H9 (cell line): ENCODE data around the gene PDX1. TPM values are rescaled to one million over a fixed set of nuclear protein-coding genes. Genes with fewer than 3 reads are reported as not detected.
A peak's percentile ranks its signal among the peaks of the same experiment; 100 is the strongest.

Source experiments
- DNase-seq: peaks from one replicate; pipeline ENCODE4 v3.0.0-alpha.2; 2017
- H2AFZ ChIP-seq: one replicate; pipeline ENCODE4 v1.6.1; 2013; ENCODE audit warnings: mild to moderate bottlenecking, low read length, control low read depth, moderate library complexity
- H2AK5ac ChIP-seq: 2 replicates; pipeline ENCODE4 v1.6.1; 2013; ENCODE audit warnings: low read length, control low read depth, mixed read lengths; ENCODE audit not compliant: insufficient read length
- H2BK120ac ChIP-seq: one replicate; pipeline ENCODE4 v1.6.1; 2013; ENCODE audit warnings: low read depth, mild to moderate bottlenecking, low read length, control low read depth, inconsistent platforms; ENCODE audit not compliant: poor library complexity, severe bottlenecking
- H2BK12ac ChIP-seq: 2 replicates; pipeline ENCODE4 v1.6.1; 2013; ENCODE audit warnings: low read length, control low read depth, mixed read lengths, low read depth; ENCODE audit not compliant: insufficient read length
- H2BK15ac ChIP-seq: 2 replicates; pipeline ENCODE4 v1.6.1; 2013; ENCODE audit warnings: low read depth, low read length, control low read depth
- H2BK20ac ChIP-seq: one replicate; pipeline ENCODE4 v1.6.1; 2013; ENCODE audit warnings: low read depth, mild to moderate bottlenecking, low read length, control low read depth, inconsistent platforms; ENCODE audit not compliant: poor library complexity, severe bottlenecking
- H2BK5ac ChIP-seq: 2 replicates; pipeline ENCODE4 v1.6.1; 2013; ENCODE audit warnings: low read length, control low read depth, mixed read lengths; ENCODE audit not compliant: insufficient read length
- H3K14ac ChIP-seq: 2 replicates; pipeline ENCODE4 v1.6.1; 2013; ENCODE audit warnings: low read length, control low read depth; ENCODE audit not compliant: insufficient read depth
- H3K18ac ChIP-seq: 2 replicates; pipeline ENCODE4 v1.6.1; 2013; ENCODE audit warnings: low read depth, mild to moderate bottlenecking, mixed read lengths, low read length, control low read depth; ENCODE audit not compliant: insufficient read length
- H3K23ac ChIP-seq: 2 replicates; pipeline ENCODE4 v1.6.1; 2013; ENCODE audit warnings: low read length, control low read depth, mixed read lengths, low read depth; ENCODE audit not compliant: insufficient read length
- H3K23me2 ChIP-seq: 2 replicates; pipeline ENCODE4 v1.6.1; 2013; ENCODE audit warnings: low read depth, mild to moderate bottlenecking, mixed read lengths, low read length, control low read depth; ENCODE audit not compliant: insufficient read length, poor library complexity, severe bottlenecking
- H3K27ac ChIP-seq: 2 replicates; pipeline ENCODE4 v1.5.1; 2013; ENCODE audit warnings: low read length, control low read depth, mixed read lengths, low read depth; ENCODE audit not compliant: insufficient read length
- H3K27me3 ChIP-seq: 2 replicates; pipeline ENCODE4 v1.6.1; 2013; ENCODE audit warnings: low read length, control low read depth, inconsistent platforms; ENCODE audit not compliant: insufficient read depth
- H3K4ac ChIP-seq: 2 replicates; pipeline ENCODE4 v1.6.1; 2013; ENCODE audit warnings: low read depth, mild to moderate bottlenecking, control low read depth, inconsistent platforms, low read length, moderate library complexity
- H3K4me1 ChIP-seq: 2 replicates; pipeline ENCODE4 v1.6.1; 2013; ENCODE audit warnings: low read length, control low read depth, inconsistent platforms; ENCODE audit not compliant: insufficient read depth
- H3K4me2 ChIP-seq: 2 replicates; pipeline ENCODE4 v1.6.1; 2013; ENCODE audit warnings: low read length, control low read depth, mixed read lengths; ENCODE audit not compliant: insufficient read length, insufficient read depth
- H3K56ac ChIP-seq: 2 replicates; pipeline ENCODE4 v1.6.1; 2013; ENCODE audit warnings: low read depth, mild to moderate bottlenecking, mixed read lengths, low read length, control low read depth; ENCODE audit not compliant: insufficient read length
- H3K79me1 ChIP-seq: 2 replicates; pipeline ENCODE4 v1.6.1; 2013; ENCODE audit warnings: low read depth, mild to moderate bottlenecking, moderate library complexity, low read length, control low read depth, inconsistent platforms; ENCODE audit not compliant: insufficient read depth, poor library complexity, severe bottlenecking
- H3K79me2 ChIP-seq: 2 replicates; pipeline ENCODE4 v1.6.1; 2013; ENCODE audit warnings: low read length, control low read depth, inconsistent platforms; ENCODE audit not compliant: insufficient read depth
- H3K9ac ChIP-seq: 2 replicates; pipeline ENCODE4 v1.6.1; 2013; ENCODE audit warnings: low read length, control low read depth, mixed read lengths; ENCODE audit not compliant: insufficient read length; ENCODE audit errors: extremely low read depth
- H3K9me3 ChIP-seq: one replicate; pipeline ENCODE4 v1.6.1; 2013; ENCODE audit warnings: low read depth, low read length, inconsistent platforms; ENCODE audit not compliant: control insufficient read depth
- H3T11ph ChIP-seq: one replicate; pipeline ENCODE4 v1.6.1; 2013; ENCODE audit warnings: mild to moderate bottlenecking, low read length, control low read depth, inconsistent platforms
- H4K20me1 ChIP-seq: one replicate; pipeline ENCODE4 v1.6.1; 2013; ENCODE audit not compliant: control insufficient read depth, insufficient read length, insufficient read depth
- H4K5ac ChIP-seq: 2 replicates; pipeline ENCODE4 v1.6.1; 2013; ENCODE audit warnings: low read depth, mild to moderate bottlenecking, mixed read lengths, low read length, control low read depth; ENCODE audit not compliant: insufficient read length
- H4K8ac ChIP-seq: replicated peaks from 2 replicates; pipeline ENCODE4 v1.6.1; 2013; ENCODE audit warnings: low read length, control low read depth, mixed read lengths, low read depth; ENCODE audit not compliant: insufficient read length
- H4K91ac ChIP-seq: 2 replicates; pipeline ENCODE4 v1.6.1; 2013; ENCODE audit warnings: low read depth, mild to moderate bottlenecking, moderate library complexity, mixed read lengths, low read length, control low read depth; ENCODE audit not compliant: insufficient read length
- H3K27ac Mint-ChIP-seq, 3 experiments: 2 replicates in 2 of 3; 3 replicates in 1 of 3; pipeline ENCODE4 v1.8.0; 2020 to 2021; ENCODE audit warnings: mixed read lengths in 3 of 3, mild to moderate bottlenecking in 1 of 3, moderate library complexity in 1 of 3
- H3K27me3 Mint-ChIP-seq: 2 replicates; pipeline ENCODE4 v1.8.0; 2021; ENCODE audit warnings: low read depth, mild to moderate bottlenecking, moderate library complexity, mixed read lengths
- H3K36me3 Mint-ChIP-seq, 3 experiments: 2 replicates in 2 of 3; 3 replicates in 1 of 3; pipeline ENCODE4 v1.8.0; 2020 to 2021; ENCODE audit warnings: low read depth in 3 of 3, mixed read lengths in 3 of 3; ENCODE audit not compliant: insufficient read depth in 1 of 3
- H3K4me1 Mint-ChIP-seq, 2 experiments: 2 replicates each; pipeline ENCODE4 v1.8.0; 2020; ENCODE audit warnings: mixed read lengths in 2 of 2
- H3K4me3 Mint-ChIP-seq, 2 experiments: 2 replicates in 1 of 2; 3 replicates in 1 of 2; pipeline ENCODE4 v1.8.0; 2020 to 2021; ENCODE audit warnings: mild to moderate bottlenecking in 2 of 2, mixed read lengths in 2 of 2, moderate library complexity in 1 of 2
- H3K9me3 Mint-ChIP-seq, 2 experiments: 2 replicates in 1 of 2; 3 replicates in 1 of 2; pipeline ENCODE4 v1.8.0; 2020; ENCODE audit warnings: mild to moderate bottlenecking in 2 of 2, mixed read lengths in 2 of 2, moderate library complexity in 1 of 2
- WGBS: extraction: QIAGEN DNeasy Blood & Tissue Kit; methylation state at CpG from one replicate; pipeline ENCODE4 v1.1.7; 2013; ENCODE audit warnings: missing lambda C conversion rate, low lambda C conversion rate, mixed read lengths; ENCODE audit not compliant: insufficient read length; ENCODE audit errors: extremely low coverage; 5-methylcytosine and 5-hydroxymethylcytosine counted together
- total RNA-seq: library from RNA; stranded (reverse); gene quantifications from 2 replicates; pipeline ENCODE4 v1.2.1, GENCODE V29; 2021
- TF ChIP-seq, protein P1 (sequence below): fragments of 200-600 bp; sonication (generic); conservative IDR thresholded peaks from 3 replicates; pipeline ENCODE4 v1.8.0; 2021; ENCODE audit warnings: antibody characterized with exemption, mild to moderate bottlenecking

Gene PDX1
- total RNA-seq, 1 experiment from 2014 or later, result not detected

GRCh38 chr13:27971236-27971645 lies 51.4 kb downstream of the PDX1 start:
- H3K4me3 Mint-ChIP-seq, result peak overlapping the region in 1 of 2 experiments; percentile 60; a peak in 2 of 5 replicates
- DNase-seq, result peak; percentile 89
- H3K4ac ChIP-seq, result no peak overlapping the region
- no peaks in the 10 kb centered on the region for H3K23me2 ChIP-seq
- H2BK120ac ChIP-seq, result no peak overlapping the region
- no peak overlapping the region for H2BK15ac ChIP-seq
- H4K8ac ChIP-seq, result no peak overlapping the region
- H2BK20ac ChIP-seq, result no peak overlapping the region
- H3K27me3 ChIP-seq, result peaks cover 98% of the 10 kb centered on the region
- peak overlapping the region; percentile 17 for H3K4me2 ChIP-seq
- H3T11ph ChIP-seq, result no peak overlapping the region
- no peak overlapping the region for H2AK5ac ChIP-seq
- H4K91ac ChIP-seq, result no peak overlapping the region
- peak overlapping the region in 1 of 3 experiments; percentile 78; a peak in 1 of 7 replicates for H3K27ac Mint-ChIP-seq
- H2AFZ ChIP-seq, result no peak overlapping the region
- peaks cover 100% of the 10 kb centered on the region for H3K27me3 Mint-ChIP-seq
- no peak overlapping the region for H3K56ac ChIP-seq
- H3K27ac ChIP-seq, result no peak overlapping the region
- H3K4me1 Mint-ChIP-seq, result peaks cover 26 to 37% of the 10 kb centered on the region in 2 experiments
- H2BK5ac ChIP-seq, result no peak overlapping the region
- H4K20me1 ChIP-seq, result peaks cover 4% of the 10 kb centered on the region
- no peak overlapping the region for H4K5ac ChIP-seq
- peaks cover 7 to 24% of the 10 kb centered on the region in 2 experiments for H3K9me3 Mint-ChIP-seq
- no peaks in the 10 kb centered on the region for H3K79me2 ChIP-seq
- H3K79me1 ChIP-seq, result no peaks in the 10 kb centered on the region
- H3K9ac ChIP-seq, result no peak overlapping the region
- H3K9me3 ChIP-seq, result no peaks in the 10 kb centered on the region
- no peaks in the 10 kb centered on the region for H3K36me3 Mint-ChIP-seq
- WGBS, result no CpG with 5 or more reads among the region's 13 CpGs
- no peak overlapping the region for H3K18ac ChIP-seq
- H3K4me1 ChIP-seq, result peaks cover 9% of the 10 kb centered on the region
- TF ChIP-seq, protein P1, sequence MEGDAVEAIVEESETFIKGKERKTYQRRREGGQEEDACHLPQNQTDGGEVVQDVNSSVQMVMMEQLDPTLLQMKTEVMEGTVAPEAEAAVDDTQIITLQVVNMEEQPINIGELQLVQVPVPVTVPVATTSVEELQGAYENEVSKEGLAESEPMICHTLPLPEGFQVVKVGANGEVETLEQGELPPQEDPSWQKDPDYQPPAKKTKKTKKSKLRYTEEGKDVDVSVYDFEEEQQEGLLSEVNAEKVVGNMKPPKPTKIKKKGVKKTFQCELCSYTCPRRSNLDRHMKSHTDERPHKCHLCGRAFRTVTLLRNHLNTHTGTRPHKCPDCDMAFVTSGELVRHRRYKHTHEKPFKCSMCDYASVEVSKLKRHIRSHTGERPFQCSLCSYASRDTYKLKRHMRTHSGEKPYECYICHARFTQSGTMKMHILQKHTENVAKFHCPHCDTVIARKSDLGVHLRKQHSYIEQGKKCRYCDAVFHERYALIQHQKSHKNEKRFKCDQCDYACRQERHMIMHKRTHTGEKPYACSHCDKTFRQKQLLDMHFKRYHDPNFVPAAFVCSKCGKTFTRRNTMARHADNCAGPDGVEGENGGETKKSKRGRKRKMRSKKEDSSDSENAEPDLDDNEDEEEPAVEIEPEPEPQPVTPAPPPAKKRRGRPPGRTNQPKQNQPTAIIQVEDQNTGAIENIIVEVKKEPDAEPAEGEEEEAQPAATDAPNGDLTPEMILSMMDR, result no peak
- no peak overlapping the region for H2BK12ac ChIP-seq
- H3K14ac ChIP-seq, result no peak overlapping the region
- H3K23ac ChIP-seq, result no peak overlapping the region
